KG1 (cell line): ENCODE measurements around the gene FGD4.
A peak's percentile ranks its signal among the peaks of the same experiment; 100 is the strongest.

ENCODE experiments used
- DNase-seq: peaks from one replicate; lab custom pipeline; 2025; lab: John Stamatoyannopoulos, UW

FGD4 gene

GRCh38 chr12:32407795-32408194 lies 8.4 kb downstream of the FGD4 start:
- no peak for DNase-seq

- DNase-seq, result no peak
These were observed 14.1 kb downstream of the FGD4 start for GRCh38 chr12:32413412-32413811.

- no peak for DNase-seq
These were observed 18.9 kb downstream of the FGD4 start for GRCh38 chr12:32418221-32418620.

- DNase-seq, result no peak
These were observed 19.7 kb downstream of the FGD4 start for GRCh38 chr12:32418903-32419519.

GRCh38 chr12:32419520-32419960 lies 20.2 kb downstream of the FGD4 start:
- no peak for DNase-seq

GRCh38 chr12:32420356-32420755 lies 21.0 kb downstream of the FGD4 start:
- no peak for DNase-seq

GRCh38 chr12:32423559-32423958 lies 24.2 kb downstream of the FGD4 start:
- no peak for DNase-seq

GRCh38 chr12:32431025-32431424 lies 31.7 kb downstream of the FGD4 start:
- no peak for DNase-seq

- no peak for DNase-seq
These were observed 36.8 kb downstream of the FGD4 start for GRCh38 chr12:32435921-32436705.

- no peak for DNase-seq
These were observed 37.7 kb downstream of the FGD4 start for GRCh38 chr12:32437095-32437515.

- DNase-seq, result no peak
These were observed 40.9 kb downstream of the FGD4 start for GRCh38 chr12:32440120-32440865.

- DNase-seq, result no peak
These were observed 44.1 kb downstream of the FGD4 start for GRCh38 chr12:32443491-32443890.

- DNase-seq, result no peak
These were observed 45.5 kb downstream of the FGD4 start for GRCh38 chr12:32444895-32445294.

GRCh38 chr12:32445356-32445755 lies 46.0 kb downstream of the FGD4 start:
- no peak for DNase-seq

GRCh38 chr12:32446316-32447119 lies 47.2 kb downstream of the FGD4 start:
- no peak for DNase-seq

GRCh38 chr12:32448586-32448985 lies 49.2 kb downstream of the FGD4 start:
- no peak for DNase-seq

- no peak for DNase-seq
These were observed 51.0 kb downstream of the FGD4 start for GRCh38 chr12:32450363-32450762.

GRCh38 chr12:32450768-32451167 lies 51.4 kb downstream of the FGD4 start:
- DNase-seq, result no peak

- no peak for DNase-seq
These were observed 52.5 kb downstream of the FGD4 start for GRCh38 chr12:32451816-32452215.

GRCh38 chr12:32454075-32454474 lies 54.7 kb downstream of the FGD4 start:
- no peak for DNase-seq

- DNase-seq, result no peak
These were observed 55.5 kb downstream of the FGD4 start for GRCh38 chr12:32454866-32455265.

- DNase-seq, result peak; percentile 76
These were observed 56.3 kb downstream of the FGD4 start for GRCh38 chr12:32455607-32456071.
